H1 (cell line): ENCODE data around the gene SLTM. TPM values are rescaled to one million over a fixed set of nuclear protein-coding genes. Genes with fewer than 3 reads are reported as not detected.

Experiments used
- CTCF ChIA-PET: fragments of 300-600 bp; sonication (Branson Sonifier 250); formaldehyde crosslinking; loops from one replicate; lab custom pipeline; 2021; ENCODE audit not compliant: partially characterized antibody; lab: Charles Lee
- POLR2A ChIA-PET: fragments of 300-600 bp; sonication (Branson Sonifier 250); formaldehyde crosslinking; loops from one replicate; lab custom pipeline; 2021; ENCODE audit warnings: inconsistent platforms; ENCODE audit not compliant: partially characterized antibody; lab: Charles Lee
- DNase-seq, 2 experiments: peaks; one replicate each; pipeline versions ENCODE4 v3.0.0 to v3.0.0-alpha.2; 2010 to 2022; ENCODE audit warnings: low spot score in 2 of 2, low read depth in 1 of 2, mixed read lengths in 1 of 2
- FAIRE-seq: peaks from 2 replicates; lab custom pipeline; 2011; peaks lifted over from hg19 to GRCh38; lab: Jason Lieb, UNC
- H2AFZ ChIP-seq: 2 replicates; pipeline ENCODE4 v1.8.1; 2012; ENCODE audit warnings: low read length, inconsistent platforms
- H2AK5ac ChIP-seq: 2 replicates; pipeline ENCODE4 v1.6.1; 2013; ENCODE audit warnings: low read depth, low read length
- H2BK120ac ChIP-seq: replicated peaks from 2 replicates; pipeline ENCODE3; 2013; ENCODE audit warnings: low read depth, low read length, inconsistent platforms
- H2BK12ac ChIP-seq: 2 replicates; pipeline ENCODE4 v1.6.1; 2013; ENCODE audit warnings: low read depth, low read length
- H2BK15ac ChIP-seq: 2 replicates; pipeline ENCODE4 v1.6.1; 2013; ENCODE audit warnings: low read length
- H2BK20ac ChIP-seq: 2 replicates; pipeline ENCODE4 v1.6.1; 2013; ENCODE audit warnings: low read length
- H2BK5ac ChIP-seq: 2 replicates; pipeline ENCODE4 v1.6.1; 2013; ENCODE audit warnings: low read depth, low read length
- H3K14ac ChIP-seq: 2 replicates; pipeline ENCODE4 v1.6.1; 2013; ENCODE audit warnings: inconsistent platforms; ENCODE audit not compliant: insufficient read length
- H3K18ac ChIP-seq: 2 replicates; pipeline ENCODE4 v1.6.1; 2013; ENCODE audit warnings: low read length; ENCODE audit errors: extremely low read depth
- H3K23ac ChIP-seq: 2 replicates; pipeline ENCODE4 v1.6.1; 2013; ENCODE audit warnings: inconsistent platforms; ENCODE audit not compliant: insufficient read length
- H3K23me2 ChIP-seq: 2 replicates; pipeline ENCODE4 v1.6.1; 2013; ENCODE audit warnings: low read depth, low read length
- H3K27ac ChIP-seq: 2 replicates; pipeline ENCODE4 v1.6.1; 2011; ENCODE audit warnings: low read depth, low read length, inconsistent platforms
- H3K27me3 ChIP-seq, 4 experiments: replicated peaks in 1 of 4; 1 replicate in 1 of 4; 2 replicates in 3 of 4; pipeline versions ENCODE4 v1.6.1 to v1.8.1; 2011 to 2013; ENCODE audit warnings: low read length in 3 of 4, mild to moderate bottlenecking in 3 of 4, inconsistent platforms in 2 of 4, mixed read lengths in 2 of 4, moderate library complexity in 1 of 4; ENCODE audit not compliant: control insufficient read depth in 3 of 4, insufficient read depth in 3 of 4; ENCODE audit errors: extremely low read depth in 1 of 4
- H3K36me3 ChIP-seq, 4 experiments: 2 replicates each; pipeline versions ENCODE4 v1.6.1 to v1.8.1; 2011 to 2013; ENCODE audit warnings: mild to moderate bottlenecking in 4 of 4, low read length in 3 of 4, moderate library complexity in 2 of 4, control low read depth in 1 of 4, inconsistent platforms in 1 of 4; ENCODE audit not compliant: insufficient read depth in 4 of 4, control insufficient read depth in 2 of 4
- H3K4ac ChIP-seq: replicated peaks from 2 replicates; pipeline ENCODE3; 2013; ENCODE audit warnings: low read length, low read depth, mixed read lengths, inconsistent platforms; ENCODE audit not compliant: insufficient read length
- H3K4me1 ChIP-seq, 4 experiments: replicated peaks in 1 of 4; 1 replicate in 1 of 4; 2 replicates in 3 of 4; pipeline versions ENCODE4 v1.6.1 to v1.8.1; 2011 to 2013; ENCODE audit warnings: low read length in 3 of 4, inconsistent platforms in 2 of 4, mixed read lengths in 1 of 4; ENCODE audit not compliant: insufficient read depth in 4 of 4, control insufficient read depth in 3 of 4
- H3K4me2 ChIP-seq, 2 experiments: 2 replicates each; pipeline versions ENCODE4 v1.6.1 to v1.8.1; 2011 to 2013; ENCODE audit warnings: low read depth in 2 of 2, low read length in 2 of 2, control low read depth in 1 of 2, inconsistent platforms in 1 of 2, mild to moderate bottlenecking in 1 of 2; ENCODE audit not compliant: insufficient read depth in 1 of 2
- H3K4me3 ChIP-seq, 4 experiments: fragments of 200-600, 300-600 bp in 1 of 4; sonication (generic), shearing (Covaris generic), sonication (Bioruptor Twin) in 1 of 4; 2 replicates each; pipeline versions ENCODE4 v1.5.1 to v1.8.1; 2011 to 2016; ENCODE audit warnings: low read length in 4 of 4, low read depth in 3 of 4, control low read depth in 2 of 4, inconsistent platforms in 2 of 4, mild to moderate bottlenecking in 2 of 4, mixed read lengths in 1 of 4, moderate library complexity in 1 of 4; ENCODE audit not compliant: insufficient read depth in 2 of 4; ENCODE audit errors: extremely low read depth in 1 of 4
- H3K56ac ChIP-seq: replicated peaks from 2 replicates; pipeline ENCODE3; 2013; ENCODE audit warnings: low read depth, mild to moderate bottlenecking, mixed read lengths, low read length, inconsistent platforms; ENCODE audit not compliant: insufficient read length
- H3K79me1 ChIP-seq: 2 replicates; pipeline ENCODE4 v1.6.1; 2013; ENCODE audit warnings: low read depth, low read length, control low read depth
- H3K79me2 ChIP-seq, 2 experiments: 2 replicates each; pipeline versions ENCODE4 v1.6.1 to v1.8.1; 2012 to 2013; ENCODE audit warnings: low read length in 2 of 2, mild to moderate bottlenecking in 2 of 2, inconsistent platforms in 1 of 2; ENCODE audit not compliant: insufficient read depth in 2 of 2, control insufficient read depth in 1 of 2
- H3K9ac ChIP-seq, 4 experiments: replicated peaks in 1 of 4; 1 replicate in 1 of 4; 2 replicates in 3 of 4; pipeline versions ENCODE4 v1.6.1 to v1.8.1; 2011 to 2013; ENCODE audit warnings: low read depth in 3 of 4, low read length in 3 of 4, control low read depth in 2 of 4, mild to moderate bottlenecking in 2 of 4, moderate library complexity in 2 of 4, inconsistent platforms in 1 of 4; ENCODE audit errors: extremely low read depth in 1 of 4
- H3K9me3 ChIP-seq, 2 experiments: 2 replicates each; pipeline versions ENCODE4 v1.6.1 to v1.8.1; 2012 to 2013; ENCODE audit warnings: mild to moderate bottlenecking in 2 of 2, moderate library complexity in 2 of 2, control low read depth in 1 of 2, inconsistent platforms in 1 of 2, low read depth in 1 of 2, low read length in 1 of 2, mixed read lengths in 1 of 2; ENCODE audit not compliant: insufficient read depth in 2 of 2
- H4K20me1 ChIP-seq, 2 experiments: replicated peaks in 1 of 2; 2 replicates each; pipeline versions ENCODE3 to v1.8.1; 2011 to 2013; ENCODE audit warnings: inconsistent platforms in 2 of 2, low read length in 2 of 2, mild to moderate bottlenecking in 1 of 2; ENCODE audit not compliant: insufficient read depth in 2 of 2, control insufficient read depth in 1 of 2
- H4K5ac ChIP-seq: 2 replicates; pipeline ENCODE4 v1.6.1; 2013; ENCODE audit warnings: low read length, low read depth, mixed read lengths, inconsistent platforms; ENCODE audit not compliant: insufficient read length
- H4K8ac ChIP-seq: 2 replicates; pipeline ENCODE4 v1.8.0; 2013; ENCODE audit warnings: mild to moderate bottlenecking, moderate library complexity, low read length, inconsistent platforms; ENCODE audit not compliant: insufficient read depth; ENCODE audit errors: extremely low read depth
- H4K91ac ChIP-seq: replicated peaks from 2 replicates; pipeline ENCODE3; 2013; ENCODE audit warnings: low read length, mixed read lengths, inconsistent platforms; ENCODE audit not compliant: insufficient read length
- EP300 ChIP-seq, 2 experiments: IDR thresholded peaks; 1 replicate in 1 of 2; 2 replicates in 1 of 2; pipeline ENCODE4 v1.6.1; 2011 to 2012; ENCODE audit warnings: low read depth in 2 of 2, low read length in 2 of 2, mild to moderate bottlenecking in 2 of 2, borderline replicate concordance in 1 of 2, inconsistent platforms in 1 of 2, moderate library complexity in 1 of 2
- EZH2 ChIP-seq: fragments of 200-600 bp; sonication (generic); IDR thresholded peaks from 2 replicates; pipeline ENCODE4 v1.7.1; 2012; ENCODE audit warnings: low read depth, mild to moderate bottlenecking, moderate library complexity, low read length, inconsistent platforms; ENCODE audit not compliant: severe bottlenecking
- JUN ChIP-seq: IDR thresholded peaks from 2 replicates; pipeline ENCODE4 v1.6.1; 2011; ENCODE audit warnings: low read depth, mild to moderate bottlenecking, improper control_type of control experiment, low read length
- MAFK ChIP-seq: IDR thresholded peaks from 2 replicates; pipeline ENCODE4 v1.6.1; 2012; ENCODE audit warnings: low read depth, mild to moderate bottlenecking, improper control_type of control experiment, low read length
- NRF1 ChIP-seq: IDR thresholded peaks from 2 replicates; pipeline ENCODE4 v1.6.1; 2011; ENCODE audit warnings: mild to moderate bottlenecking, low read depth, low read length, improper control_type of control experiment
- PHF8 ChIP-seq: fragments of 200-600 bp; sonication (generic); conservative IDR thresholded peaks from 2 replicates; pipeline ENCODE4 v1.7.1; 2012; ENCODE audit warnings: low read depth, mild to moderate bottlenecking, inconsistent platforms, low read length, moderate library complexity
- RAD21 ChIP-seq, 2 experiments: IDR thresholded peaks in 1 of 2; conservative IDR thresholded peaks in 1 of 2; 2 replicates each; pipeline ENCODE4 v1.6.1; 2011; ENCODE audit warnings: low read depth in 2 of 2, low read length in 2 of 2, improper control_type of control experiment in 1 of 2, inconsistent platforms in 1 of 2, mild to moderate bottlenecking in 1 of 2, moderate library complexity in 1 of 2
- SIRT6 ChIP-seq: IDR thresholded peaks from one replicate; pipeline ENCODE4 v1.7.1; 2012; ENCODE audit warnings: low read length, inconsistent platforms
- TEAD4 ChIP-seq: IDR thresholded peaks from 2 replicates; pipeline ENCODE4 v1.6.1; 2012; ENCODE audit warnings: low read depth, low read length, inconsistent platforms, mixed read lengths
- USF2 ChIP-seq: IDR thresholded peaks from 2 replicates; pipeline ENCODE4 v1.6.1; 2011; ENCODE audit warnings: low read length, improper control_type of control experiment
- YY1 ChIP-seq: IDR thresholded peaks from 2 replicates; pipeline ENCODE4 v1.6.1; 2011; ENCODE audit warnings: low read depth, mild to moderate bottlenecking, low read length
- WGBS, 2 experiments: shearing (Covaris generic) in 1 of 2; methylation state at CpG; one replicate each; pipeline versions ENCODE4 v1.1.6 to v1.1.7; 2013 to 2015; ENCODE audit warnings: low lambda C conversion rate in 2 of 2, mixed read lengths in 2 of 2, inconsistent platforms in 1 of 2, low coverage in 1 of 2, missing lambda C conversion rate in 1 of 2; ENCODE audit not compliant: insufficient replicate concordance in 2 of 2, insufficient coverage in 1 of 2, insufficient read length in 1 of 2; ENCODE audit errors: extremely low coverage in 1 of 2, missing lambda C conversion rate in 1 of 2; 5-methylcytosine and 5-hydroxymethylcytosine counted together
- polyA plus RNA-seq, 7 experiments: library from polyadenylated mRNA; depleted of rRNA in 3 of 7; stranded (reverse) in 5 of 7; unstranded in 2 of 7; fragments of >200 nt in 5 of 7; fragments of 200-250 nt in 2 of 7; gene quantifications; 1 replicate in 5 of 7; 2 replicates in 1 of 7; 4 replicates in 1 of 7; pipeline versions ENCODE4 v1.2.1 to v1.2.3, GENCODE V29; 2011 to 2013; ENCODE audit warnings: missing spikeins in 2 of 7, mixed read lengths in 2 of 7
- total RNA-seq: library from RNA; stranded (reverse); fragmentation: NEBNext Ultra II Directional; extraction: Animal tissue kit (Norgen Biotek cat#: 25700); gene quantifications from 2 replicates; pipeline ENCODE4 v1.2.1, GENCODE V29; 2021

The SLTM gene
- total and polyA plus RNA-seq, 2 of the 8 experiments (the other 6 are each of a cell fraction or from before 2014, with no cell fraction given), result 30.8 to 149 TPM

GRCh38 chr15:58908550-58909309 is 24.7 kb downstream of the SLTM start:
- POLR2A ChIA-PET, result interaction anchor here (0.6 to 1.4 kb wide), 4 partner anchors 8 to 82 kb away, joined by 3 to 4 read pairs (median 3); no protein-coding TSS in a partner anchor
- H4K8ac ChIP-seq, result no peak overlapping the region
- 92% methylated on average over 6 of the region's 6 CpGs; no CpG with 5 or more reads in 1 of the 2 experiments for WGBS, 2 experiments
- H3K9me3 ChIP-seq, result no peaks in the 10 kb centered on the region
- peaks cover 5 to 7% of the 10 kb centered on the region in 2 experiments for H4K20me1 ChIP-seq
- no peak overlapping the region for H2BK15ac ChIP-seq
- H3K18ac ChIP-seq, result no peak overlapping the region
- H2AFZ ChIP-seq, result no peak overlapping the region
- no peak overlapping the region for H4K91ac ChIP-seq
- H3K23ac ChIP-seq, result no peak overlapping the region
- no peak overlapping the region for H3K4me2 ChIP-seq
- H3K14ac ChIP-seq, result no peak overlapping the region
- H3K56ac ChIP-seq, result no peak overlapping the region
- H3K23me2 ChIP-seq, result no peaks in the 10 kb centered on the region
- no peak overlapping the region for H3K9ac ChIP-seq
- H2AK5ac ChIP-seq, result no peak overlapping the region
- no peak overlapping the region for H2BK12ac ChIP-seq
- no peak overlapping the region for H2BK20ac ChIP-seq
- no peak overlapping the region for H3K4ac ChIP-seq
- no peak overlapping the region for H3K4me3 ChIP-seq
- H2BK5ac ChIP-seq, result no peak overlapping the region
- DNase-seq (no peak), FAIRE-seq (no peak)
- H3K36me3 ChIP-seq, result peaks cover 2 to 90% (median 35%) of the 10 kb centered on the region in 4 experiments; a peak in 7 of 8 replicates
- H3K79me2 ChIP-seq, result peaks cover 0 to 76% of the 10 kb centered on the region in 2 experiments; a peak in 2 of 4 replicates
- no peak overlapping the region for H3K27ac ChIP-seq
- no peak overlapping the region for H2BK120ac ChIP-seq
- H3K27me3 ChIP-seq, result no peaks in the 10 kb centered on the region
- CTCF ChIA-PET, result interaction anchor here (1.1 to 1.3 kb wide), 2 partner anchors 44 to 624 kb away, joined by 3 read pairs; no protein-coding TSS in a partner anchor
- no peaks in the 10 kb centered on the region; a peak in 1 of 7 replicates for H3K4me1 ChIP-seq
- no peak overlapping the region for H4K5ac ChIP-seq
- no peaks in the 10 kb centered on the region for H3K79me1 ChIP-seq
- TF ChIP-seq MAFK (no peak), JUN (no peak), TEAD4 (no peak), NRF1 (no peak), EZH2 (no peak), USF2 (no peak), RAD21 (IDR thresholded peaks at IDR 0.05 in 1 of 2, conservative IDR thresholded peaks at IDR 0.05 in 1 of 2; ENCODE audit: low read depth in 2 of 2, low read length in 2 of 2) (no peak), EP300 (IDR thresholded peaks at IDR 0.05; ENCODE audit: borderline replicate concordance in 1 of 2, low read depth in 2 of 2, low read length in 2 of 2) (no peak), YY1 (no peak), SIRT6 (no peak), PHF8 (no peak)
